Thyroid gland (tissue), 4 donors: ENCODE data around the gene MALT1.

Experiments used
- POLR2A ChIP-seq, 2 donors: fragments of 450-650 bp; IDR thresholded peaks; one replicate each; pipeline ENCODE4 v1.6.1; 2017; ENCODE audit warnings: antibody characterized with exemption in 2 of 2, mild to moderate bottlenecking in 2 of 2, moderate library complexity in 1 of 2
- TF ChIP-seq, protein P1 (sequence below), 6 experiments: fragments of 200-600 bp in 3 of 6; fragments of 450-650 bp in 3 of 6; sonication (generic) in 3 of 6; IDR thresholded peaks; one replicate each; pipeline ENCODE4 v1.5.1; 2016 to 2019; ENCODE audit warnings: antibody characterized with exemption in 6 of 6, mild to moderate bottlenecking in 2 of 6, inconsistent platforms in 1 of 6, moderate library complexity in 1 of 6

DNA sequence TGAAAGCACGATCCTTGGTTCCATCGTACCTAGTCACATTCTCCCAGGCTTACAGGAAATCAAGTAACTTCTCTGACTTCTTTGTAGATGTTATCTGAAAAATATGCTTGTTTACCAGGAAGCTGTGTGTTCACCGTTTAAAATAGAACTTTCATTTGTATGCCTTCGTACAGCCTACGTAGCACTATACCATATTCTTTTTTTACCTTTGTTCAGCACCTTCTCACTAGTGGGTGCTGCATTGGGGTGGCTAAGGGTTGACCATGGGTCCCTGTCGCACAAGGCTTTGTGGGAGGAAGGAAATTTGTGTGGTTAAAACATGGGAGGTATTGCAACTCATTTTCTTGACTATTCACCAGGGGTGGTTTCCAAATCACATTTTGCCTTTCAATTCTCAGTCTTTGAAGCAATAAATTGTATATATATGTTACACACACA lies 16.6 kb downstream of the MALT1 start:
- no peak for TF ChIP-seq POLR2A (IDR thresholded peaks at IDR 0.05)
- TF ChIP-seq, protein P1, sequence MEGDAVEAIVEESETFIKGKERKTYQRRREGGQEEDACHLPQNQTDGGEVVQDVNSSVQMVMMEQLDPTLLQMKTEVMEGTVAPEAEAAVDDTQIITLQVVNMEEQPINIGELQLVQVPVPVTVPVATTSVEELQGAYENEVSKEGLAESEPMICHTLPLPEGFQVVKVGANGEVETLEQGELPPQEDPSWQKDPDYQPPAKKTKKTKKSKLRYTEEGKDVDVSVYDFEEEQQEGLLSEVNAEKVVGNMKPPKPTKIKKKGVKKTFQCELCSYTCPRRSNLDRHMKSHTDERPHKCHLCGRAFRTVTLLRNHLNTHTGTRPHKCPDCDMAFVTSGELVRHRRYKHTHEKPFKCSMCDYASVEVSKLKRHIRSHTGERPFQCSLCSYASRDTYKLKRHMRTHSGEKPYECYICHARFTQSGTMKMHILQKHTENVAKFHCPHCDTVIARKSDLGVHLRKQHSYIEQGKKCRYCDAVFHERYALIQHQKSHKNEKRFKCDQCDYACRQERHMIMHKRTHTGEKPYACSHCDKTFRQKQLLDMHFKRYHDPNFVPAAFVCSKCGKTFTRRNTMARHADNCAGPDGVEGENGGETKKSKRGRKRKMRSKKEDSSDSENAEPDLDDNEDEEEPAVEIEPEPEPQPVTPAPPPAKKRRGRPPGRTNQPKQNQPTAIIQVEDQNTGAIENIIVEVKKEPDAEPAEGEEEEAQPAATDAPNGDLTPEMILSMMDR (IDR thresholded peaks at IDR 0.05), result no peak
